Measurements from ENCODE around the gene PSG11.
"Not testable (repeated sequence)": the region's sequence is repeated elsewhere in the genome, so short reads cannot be mapped to it uniquely, and the experiment has no call there.

Gene PSG11

GRCh38 chr19:43028866-43029265 lies 2.6 kb upstream of the PSG11 start:
- TF ChIP-seq CTCF (IDR thresholded peaks at IDR 0.05; ENCODE audit: insufficient read depth, low read length, poor library complexity, severe bottlenecking), result no peak
- Histone ChIP-seq H3K27me3 (replicated peaks; ENCODE audit: control insufficient read depth, insufficient read depth, low read length) (no peaks in the 10 kb centered on the region), H3K36me3 (ENCODE audit: control insufficient read depth, insufficient read depth, low read length) (no peaks in the 10 kb centered on the region), H3K4me3 (replicated peaks; ENCODE audit: low read depth, low read length) (no peak overlapping the region)
- no peak for DNase-seq (ENCODE audit: extremely low read depth, insufficient read length)

- DNase-seq (ENCODE audit: extremely low read depth, insufficient read length); H3K4me3 ChIP-seq (replicated peaks; ENCODE audit: low read depth, low read length); H3K27me3 ChIP-seq (replicated peaks; ENCODE audit: control insufficient read depth, insufficient read depth, low read length); H3K36me3 ChIP-seq (ENCODE audit: control insufficient read depth, insufficient read depth, low read length): not testable (repeated sequence)
- TF ChIP-seq CTCF (IDR thresholded peaks at IDR 0.05; ENCODE audit: insufficient read depth, low read length, poor library complexity, severe bottlenecking), result peak; percentile 35
Measured at GRCh38 chr19:43027985-43028384, 1.7 kb upstream of the PSG11 start.

GRCh38 chr19:43027061-43027460 lies 792 bp upstream of the PSG11 start:
- not testable (repeated sequence) for H3K4me3 ChIP-seq (replicated peaks; ENCODE audit: low read depth, low read length); H3K27me3 ChIP-seq (replicated peaks; ENCODE audit: control insufficient read depth, insufficient read depth, low read length); H3K36me3 ChIP-seq (ENCODE audit: control insufficient read depth, insufficient read depth, low read length); DNase-seq (ENCODE audit: extremely low read depth, insufficient read length)

- not testable (repeated sequence) for H3K27me3 ChIP-seq (replicated peaks; ENCODE audit: control insufficient read depth, insufficient read depth, low read length); H3K36me3 ChIP-seq (ENCODE audit: control insufficient read depth, insufficient read depth, low read length); H3K4me3 ChIP-seq (replicated peaks; ENCODE audit: low read depth, low read length); DNase-seq (ENCODE audit: extremely low read depth, insufficient read length)
Measured at GRCh38 chr19:43022098-43022497, 4.2 kb downstream of the PSG11 start.

GRCh38 chr19:43021629-43022028 lies 4.6 kb downstream of the PSG11 start:
- DNase-seq (ENCODE audit: extremely low read depth, insufficient read length); H3K4me3 ChIP-seq (replicated peaks; ENCODE audit: low read depth, low read length); H3K27me3 ChIP-seq (replicated peaks; ENCODE audit: control insufficient read depth, insufficient read depth, low read length); H3K36me3 ChIP-seq (ENCODE audit: control insufficient read depth, insufficient read depth, low read length): not testable (repeated sequence)

GRCh38 chr19:43019588-43019987 lies 6.7 kb downstream of the PSG11 start:
- H3K4me3 ChIP-seq (replicated peaks; ENCODE audit: low read depth, low read length); H3K27me3 ChIP-seq (replicated peaks; ENCODE audit: control insufficient read depth, insufficient read depth, low read length); DNase-seq (ENCODE audit: extremely low read depth, insufficient read length); H3K36me3 ChIP-seq (ENCODE audit: control insufficient read depth, insufficient read depth, low read length): not testable (repeated sequence)
- TF ChIP-seq CTCF (IDR thresholded peaks at IDR 0.05; ENCODE audit: insufficient read depth, low read length, poor library complexity, severe bottlenecking), result peak; percentile 12

- H3K27me3 ChIP-seq (replicated peaks; ENCODE audit: control insufficient read depth, insufficient read depth, low read length); DNase-seq (ENCODE audit: extremely low read depth, insufficient read length); H3K36me3 ChIP-seq (ENCODE audit: control insufficient read depth, insufficient read depth, low read length); H3K4me3 ChIP-seq (replicated peaks; ENCODE audit: low read depth, low read length): not testable (repeated sequence)
Measured at GRCh38 chr19:43005841-43006240, 20.4 kb downstream of the PSG11 start.

GRCh38 chr19:43004846-43005245 lies 21.4 kb downstream of the PSG11 start:
- H3K36me3 ChIP-seq (ENCODE audit: control insufficient read depth, insufficient read depth, low read length); H3K27me3 ChIP-seq (replicated peaks; ENCODE audit: control insufficient read depth, insufficient read depth, low read length); DNase-seq (ENCODE audit: extremely low read depth, insufficient read length); H3K4me3 ChIP-seq (replicated peaks; ENCODE audit: low read depth, low read length): not testable (repeated sequence)

- not testable (repeated sequence) for DNase-seq (ENCODE audit: extremely low read depth, insufficient read length); H3K36me3 ChIP-seq (ENCODE audit: control insufficient read depth, insufficient read depth, low read length); H3K27me3 ChIP-seq (replicated peaks; ENCODE audit: control insufficient read depth, insufficient read depth, low read length); H3K4me3 ChIP-seq (replicated peaks; ENCODE audit: low read depth, low read length)
Measured at GRCh38 chr19:43003634-43004033, 22.6 kb downstream of the PSG11 start.

- H3K36me3 ChIP-seq (ENCODE audit: control insufficient read depth, insufficient read depth, low read length); H3K27me3 ChIP-seq (replicated peaks; ENCODE audit: control insufficient read depth, insufficient read depth, low read length): not testable (repeated sequence)
Measured at GRCh38 chr19:43002948-43003347, 23.3 kb downstream of the PSG11 start.

GRCh38 chr19:42996161-42996560 lies 30.1 kb downstream of the PSG11 start:
- H3K27me3 ChIP-seq (replicated peaks; ENCODE audit: control insufficient read depth, insufficient read depth, low read length); H3K4me3 ChIP-seq (replicated peaks; ENCODE audit: low read depth, low read length); H3K36me3 ChIP-seq (ENCODE audit: control insufficient read depth, insufficient read depth, low read length); DNase-seq (ENCODE audit: extremely low read depth, insufficient read length): not testable (repeated sequence)

More at GRCh38 chr19:43002948-43003347, 23.3 kb downstream of the PSG11 start:
- not testable (repeated sequence) for DNase-seq (ENCODE audit: extremely low read depth, insufficient read length); H3K4me3 ChIP-seq (replicated peaks; ENCODE audit: low read depth, low read length)

GRCh38 chr19:42992029-42992604 lies 34.2 kb downstream of the PSG11 start:
- not testable (repeated sequence) for H3K27me3 ChIP-seq (replicated peaks; ENCODE audit: control insufficient read depth, insufficient read depth, low read length); DNase-seq (ENCODE audit: extremely low read depth, insufficient read length); H3K36me3 ChIP-seq (ENCODE audit: control insufficient read depth, insufficient read depth, low read length); H3K4me3 ChIP-seq (replicated peaks; ENCODE audit: low read depth, low read length)
